Measurements from ENCODE around the gene GJD2. TPM values are rescaled to one million over a fixed set of nuclear protein-coding genes. Genes with fewer than 3 reads are reported as not detected.

The GJD2 gene
- total RNA-seq, 1 experiment from 2014 or later, result not detected

GRCh38 chr15:34759992-34760391 is 5.2 kb upstream of the GJD2 start:
- H4K91ac ChIP-seq (ENCODE audit: insufficient read length, low read depth, low read length), result no peak overlapping the region
- H3K14ac ChIP-seq (ENCODE audit: insufficient read depth, low read length), result no peak overlapping the region
- H2BK120ac ChIP-seq (ENCODE audit: low read depth, low read length, poor library complexity, severe bottlenecking), result no peak overlapping the region
- no peak for TF ChIP-seq CTCF (conservative IDR thresholded peaks at IDR 0.05)
- peaks cover 5% of the 10 kb centered on the region for H3K23me2 ChIP-seq (ENCODE audit: insufficient read length, low read depth, low read length, poor library complexity, severe bottlenecking)
- H3K79me2 ChIP-seq (ENCODE audit: insufficient read depth, low read length), result no peaks in the 10 kb centered on the region
- H4K20me1 ChIP-seq (ENCODE audit: control insufficient read depth, insufficient read depth, insufficient read length), result no peaks in the 10 kb centered on the region
- no peak overlapping the region for H3K4ac ChIP-seq (ENCODE audit: low read depth, low read length)
- peaks cover 14% of the 10 kb centered on the region; the same call in 1 of the 2 replicates for H3K27me3 ChIP-seq (ENCODE audit: insufficient read depth, low read length)
- WGBS (ENCODE audit: extremely low coverage, insufficient read length, low lambda C conversion rate), result no CpG with 5 or more reads among the region's 2 CpGs
- H4K5ac ChIP-seq (ENCODE audit: insufficient read length, low read depth, low read length), result no peak overlapping the region
- DNase-seq, result no peak
- no peak overlapping the region for H2BK5ac ChIP-seq (ENCODE audit: insufficient read length, low read length)
- no peak overlapping the region for H4K8ac ChIP-seq (replicated peaks; ENCODE audit: insufficient read length, low read depth, low read length)
- H3K4me3 Mint-ChIP-seq, result no peak overlapping the region
- no peaks in the 10 kb centered on the region for H3K79me1 ChIP-seq (ENCODE audit: insufficient read depth, low read depth, low read length, poor library complexity, severe bottlenecking)
- H3K27ac Mint-ChIP-seq, result no peak overlapping the region
- no peak overlapping the region for H3T11ph ChIP-seq (ENCODE audit: low read length)
- no peak overlapping the region for H2BK20ac ChIP-seq (ENCODE audit: low read depth, low read length, poor library complexity, severe bottlenecking)
- H2AFZ ChIP-seq (ENCODE audit: low read length), result no peak overlapping the region
- peaks cover 58% of the 10 kb centered on the region for H3K27me3 Mint-ChIP-seq (ENCODE audit: low read depth)
- no peaks in the 10 kb centered on the region for H3K36me3 Mint-ChIP-seq (ENCODE audit: insufficient read depth in 1 of 3, low read depth in 3 of 3)
- H3K9me3 ChIP-seq (ENCODE audit: control insufficient read depth, low read depth, low read length), result no peaks in the 10 kb centered on the region
- no peak overlapping the region for H3K18ac ChIP-seq (ENCODE audit: insufficient read length, low read depth, low read length)
- H3K56ac ChIP-seq (ENCODE audit: insufficient read length, low read depth, low read length), result no peak overlapping the region
- H3K27ac ChIP-seq (ENCODE audit: insufficient read length, low read depth, low read length), result no peak overlapping the region
- no peak overlapping the region for H3K9ac ChIP-seq (ENCODE audit: extremely low read depth, insufficient read length, low read length)
- H3K23ac ChIP-seq (ENCODE audit: insufficient read length, low read depth, low read length), result no peak overlapping the region
- no peak overlapping the region for H3K4me2 ChIP-seq (ENCODE audit: insufficient read depth, insufficient read length, low read length)
- H2BK12ac ChIP-seq (ENCODE audit: insufficient read length, low read depth, low read length), result no peak overlapping the region
- no peaks in the 10 kb centered on the region for H3K9me3 Mint-ChIP-seq
- H3K4me1 Mint-ChIP-seq, result peaks cover 16 to 21% of the 10 kb centered on the region in 2 experiments
- no peak overlapping the region for H2AK5ac ChIP-seq (ENCODE audit: insufficient read length, low read length)
- no peak overlapping the region for H2BK15ac ChIP-seq (ENCODE audit: low read depth, low read length)
- H3K4me1 ChIP-seq (ENCODE audit: insufficient read depth, low read length), result 0 out of 2 replicates have a peak, but pooled peaks cover 4% of the 10 kb centered on the region
